Esophagus squamous epithelium (tissue), 5 donors: ENCODE results near the gene L3MBTL2. TPM values are rescaled to one million over a fixed set of nuclear protein-coding genes. Genes with fewer than 3 reads are reported as not detected.
"Not testable (repeated sequence)": the region's sequence is repeated elsewhere in the genome, so short reads cannot be mapped to it uniquely, and the experiment has no call there.

ENCODE experiments used
- DNase-seq: peaks from one replicate; lab custom pipeline; 2025; lab: John Stamatoyannopoulos, UW
- H3K27ac ChIP-seq, 4 donors: fragments of 200-600 bp; sonication (generic); one replicate each; pipeline ENCODE4 v1.5.1; 2016 to 2019; ENCODE audit warnings: mild to moderate bottlenecking in 1 of 4
- H3K27me3 ChIP-seq, 4 donors: fragments of 200-600 bp; sonication (generic); 1 replicate in 3 of 4; 2 replicates in 1 of 4; pipeline versions ENCODE4 v1.5.1 to v1.6.0; 2017 to 2021; ENCODE audit warnings: antibody characterized with exemption in 1 of 4
- H3K36me3 ChIP-seq, 3 donors: fragments of 200-600 bp; sonication (generic); one replicate each; pipeline ENCODE4 v1.5.1; 2016 to 2019
- H3K4me1 ChIP-seq, 3 donors: fragments of 200-600 bp; sonication (generic); one replicate each; pipeline ENCODE4 v1.5.1; 2017 to 2019
- H3K4me3 ChIP-seq, 4 donors: fragments of 200-600 bp; sonication (generic); 1 replicate in 3 of 4; 2 replicates in 1 of 4; pipeline ENCODE4 v1.5.1; 2016 to 2019; ENCODE audit warnings: mild to moderate bottlenecking in 2 of 4, moderate library complexity in 1 of 4
- H3K9me3 ChIP-seq, 3 donors: fragments of 200-600 bp; sonication (generic); one replicate each; pipeline ENCODE4 v1.5.1; 2016 to 2019
- POLR2A ChIP-seq, 4 donors: fragments of 450-650 bp; IDR thresholded peaks; one replicate each; pipeline ENCODE4 v1.6.1; 2017; ENCODE audit warnings: antibody characterized with exemption in 4 of 4, mild to moderate bottlenecking in 4 of 4, moderate library complexity in 3 of 4
- whole genome bisulfite sequencing, 2 donors: methylation state at CpG; one replicate each; pipeline ENCODE4 v1.1.5; 2018; 5-methylcytosine and 5-hydroxymethylcytosine counted together
- intact Hi-C: fragments of 100-400 bp; cut with DNase I; formaldehyde crosslinking; loops from one replicate; pipeline ENCODE4 v1.15.0; 2022
- total RNA-seq, 4 donors: library from RNA; depleted of rRNA; stranded (reverse); fragments of >200 nt; gene quantifications; one replicate each; pipeline ENCODE4 v1.1.0, GENCODE V29; 2016
- TF ChIP-seq, protein P1 (sequence below), 6 experiments: fragments of 450-650 bp in 4 of 6; fragments of 200-600 bp in 2 of 6; sonication (generic) in 2 of 6; IDR thresholded peaks; one replicate each; pipeline ENCODE4 v1.5.1; 2016 to 2019; ENCODE audit warnings: antibody characterized with exemption in 6 of 6, mild to moderate bottlenecking in 4 of 6, moderate library complexity in 4 of 6
- donor health status: DM: yes; HTN: yes; CAD: no.

Gene L3MBTL2
- total RNA-seq, 4 donors from 2014 or later = 12.1 to 16.2 (median 14.7) TPM

DNA sequence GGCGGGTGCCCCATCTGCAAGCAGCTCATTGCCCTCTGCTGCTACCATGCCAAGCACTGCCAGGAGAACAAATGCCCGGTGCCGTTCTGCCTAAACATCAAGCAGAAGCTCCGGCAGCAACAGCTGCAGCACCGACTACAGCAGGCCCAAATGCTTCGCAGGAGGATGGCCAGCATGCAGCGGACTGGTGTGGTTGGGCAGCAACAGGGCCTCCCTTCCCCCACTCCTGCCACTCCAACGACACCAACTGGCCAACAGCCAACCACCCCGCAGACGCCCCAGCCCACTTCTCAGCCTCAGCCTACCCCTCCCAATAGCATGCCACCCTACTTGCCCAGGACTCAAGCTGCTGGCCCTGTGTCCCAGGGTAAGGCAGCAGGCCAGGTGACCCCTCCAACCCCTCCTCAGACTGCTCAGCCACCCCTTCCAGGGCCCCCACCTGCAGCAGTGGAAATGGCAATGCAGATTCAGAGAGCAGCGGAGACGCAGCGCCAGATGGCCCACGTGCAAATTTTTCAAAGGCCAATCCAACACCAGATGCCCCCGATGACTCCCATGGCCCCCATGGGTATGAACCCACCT, 28.0 kb upstream of the L3MBTL2 start:
- 71 to 100% methylated on average over 1 to 4 of the region's 15 CpGs for WGBS, 2 donors
- peaks cover 44 to 89% (median 49%) of the 10 kb centered on the region in 3 donors for H3K36me3 ChIP-seq
- peaks cover 0 to 9% (median 0%) of the 10 kb centered on the region in 3 donors for H3K4me1 ChIP-seq
- intact Hi-C loops = no loop called here
- no peak overlapping the region for H3K27ac ChIP-seq
- H3K27me3 ChIP-seq = no peaks in the 10 kb centered on the region
- no peak overlapping the region for H3K4me3 ChIP-seq
- no peak for TF ChIP-seq POLR2A (IDR thresholded peaks at IDR 0.05)
- TF ChIP-seq, protein P1, sequence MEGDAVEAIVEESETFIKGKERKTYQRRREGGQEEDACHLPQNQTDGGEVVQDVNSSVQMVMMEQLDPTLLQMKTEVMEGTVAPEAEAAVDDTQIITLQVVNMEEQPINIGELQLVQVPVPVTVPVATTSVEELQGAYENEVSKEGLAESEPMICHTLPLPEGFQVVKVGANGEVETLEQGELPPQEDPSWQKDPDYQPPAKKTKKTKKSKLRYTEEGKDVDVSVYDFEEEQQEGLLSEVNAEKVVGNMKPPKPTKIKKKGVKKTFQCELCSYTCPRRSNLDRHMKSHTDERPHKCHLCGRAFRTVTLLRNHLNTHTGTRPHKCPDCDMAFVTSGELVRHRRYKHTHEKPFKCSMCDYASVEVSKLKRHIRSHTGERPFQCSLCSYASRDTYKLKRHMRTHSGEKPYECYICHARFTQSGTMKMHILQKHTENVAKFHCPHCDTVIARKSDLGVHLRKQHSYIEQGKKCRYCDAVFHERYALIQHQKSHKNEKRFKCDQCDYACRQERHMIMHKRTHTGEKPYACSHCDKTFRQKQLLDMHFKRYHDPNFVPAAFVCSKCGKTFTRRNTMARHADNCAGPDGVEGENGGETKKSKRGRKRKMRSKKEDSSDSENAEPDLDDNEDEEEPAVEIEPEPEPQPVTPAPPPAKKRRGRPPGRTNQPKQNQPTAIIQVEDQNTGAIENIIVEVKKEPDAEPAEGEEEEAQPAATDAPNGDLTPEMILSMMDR (IDR thresholded peaks at IDR 0.05) = no peak
- H3K9me3 ChIP-seq = no peaks in the 10 kb centered on the region
- DNase-seq = no peak

DNA sequence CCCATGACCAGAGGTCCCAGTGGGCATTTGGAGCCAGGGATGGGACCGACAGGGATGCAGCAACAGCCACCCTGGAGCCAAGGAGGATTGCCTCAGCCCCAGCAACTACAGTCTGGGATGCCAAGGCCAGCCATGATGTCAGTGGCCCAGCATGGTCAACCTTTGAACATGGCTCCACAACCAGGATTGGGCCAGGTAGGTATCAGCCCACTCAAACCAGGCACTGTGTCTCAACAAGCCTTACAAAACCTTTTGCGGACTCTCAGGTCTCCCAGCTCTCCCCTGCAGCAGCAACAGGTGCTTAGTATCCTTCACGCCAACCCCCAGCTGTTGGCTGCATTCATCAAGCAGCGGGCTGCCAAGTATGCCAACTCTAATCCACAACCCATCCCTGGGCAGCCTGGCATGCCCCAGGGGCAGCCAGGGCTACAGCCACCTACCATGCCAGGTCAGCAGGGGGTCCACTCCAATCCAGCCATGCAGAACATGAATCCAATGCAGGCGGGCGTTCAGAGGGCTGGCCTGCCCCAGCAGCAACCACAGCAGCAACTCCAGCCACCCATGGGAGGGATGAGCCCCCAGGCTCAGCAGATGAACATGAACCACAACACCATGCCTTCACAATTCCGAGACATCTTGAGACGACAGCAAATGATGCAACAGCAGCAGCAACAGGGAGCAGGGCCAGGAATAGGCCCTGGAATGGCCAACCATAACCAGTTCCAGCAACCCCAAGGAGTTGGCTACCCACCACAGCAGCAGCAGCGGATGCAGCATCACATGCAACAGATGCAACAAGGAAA, 27.3 kb upstream of the L3MBTL2 start:
- H3K36me3 ChIP-seq = peaks cover 38 to 82% (median 47%) of the 10 kb centered on the region in 3 donors
- no peak overlapping the region for H3K4me3 ChIP-seq
- TF ChIP-seq, protein P1 (IDR thresholded peaks at IDR 0.05) = no peak
- no peak for TF ChIP-seq POLR2A (IDR thresholded peaks at IDR 0.05)
- peaks cover 0 to 9% (median 0%) of the 10 kb centered on the region in 3 donors for H3K4me1 ChIP-seq
- no peaks in the 10 kb centered on the region for H3K9me3 ChIP-seq
- 87 to 100% methylated on average over 1 to 4 of the region's 9 CpGs for WGBS, 2 donors
- H3K27ac ChIP-seq = no peak overlapping the region
- no peaks in the 10 kb centered on the region for H3K27me3 ChIP-seq
- intact Hi-C loops = no loop called here
- DNase-seq = no peak

DNA sequence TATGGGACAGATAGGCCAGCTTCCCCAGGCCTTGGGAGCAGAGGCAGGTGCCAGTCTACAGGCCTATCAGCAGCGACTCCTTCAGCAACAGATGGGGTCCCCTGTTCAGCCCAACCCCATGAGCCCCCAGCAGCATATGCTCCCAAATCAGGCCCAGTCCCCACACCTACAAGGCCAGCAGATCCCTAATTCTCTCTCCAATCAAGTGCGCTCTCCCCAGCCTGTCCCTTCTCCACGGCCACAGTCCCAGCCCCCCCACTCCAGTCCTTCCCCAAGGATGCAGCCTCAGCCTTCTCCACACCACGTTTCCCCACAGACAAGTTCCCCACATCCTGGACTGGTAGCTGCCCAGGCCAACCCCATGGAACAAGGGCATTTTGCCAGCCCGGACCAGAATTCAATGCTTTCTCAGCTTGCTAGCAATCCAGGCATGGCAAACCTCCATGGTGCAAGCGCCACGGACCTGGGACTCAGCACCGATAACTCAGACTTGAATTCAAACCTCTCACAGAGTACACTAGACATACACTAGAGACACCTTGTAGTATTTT, 26.6 kb upstream of the L3MBTL2 start:
- Histone ChIP-seq H3K27me3 (no peaks in the 10 kb centered on the region), H3K4me1 (peaks cover 0 to 9% (median 0%) of the 10 kb centered on the region in 3 donors), H3K27ac (no peak overlapping the region), H3K4me3 (no peak overlapping the region), H3K36me3 (peaks cover 33 to 75% (median 41%) of the 10 kb centered on the region in 3 donors), H3K9me3 (no peaks in the 10 kb centered on the region)
- intact Hi-C loops = no loop called here
- DNase-seq = no peak
- no peak for TF ChIP-seq POLR2A (IDR thresholded peaks at IDR 0.05)
- TF ChIP-seq, protein P1 (IDR thresholded peaks at IDR 0.05) = no peak
- 67 to 82% methylated on average over 6 to 8 of the region's 8 CpGs for WGBS, 2 donors

DNA sequence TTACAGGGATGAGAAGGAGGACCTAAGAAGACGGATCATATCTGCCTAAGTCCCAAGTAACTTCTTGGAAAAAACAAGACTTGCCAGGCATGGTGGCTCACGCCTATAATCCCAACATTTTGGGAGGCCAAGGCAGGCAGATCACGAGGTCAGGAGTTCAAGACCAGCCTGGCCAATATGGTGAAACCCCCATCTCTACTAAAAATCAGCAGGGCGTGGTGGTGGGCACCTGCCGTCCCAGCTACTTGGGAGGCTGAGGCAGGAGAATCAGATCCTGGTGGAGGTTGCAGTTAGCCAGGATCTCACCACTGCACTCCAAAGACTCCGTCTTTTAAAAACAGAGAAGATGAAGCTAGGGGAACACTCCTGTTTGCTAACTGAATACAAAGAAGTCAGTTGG, 24.8 kb upstream of the L3MBTL2 start:
- DNase-seq, H3K4me1 ChIP-seq, H3K27me3 ChIP-seq, H3K9me3 ChIP-seq, H3K27ac ChIP-seq, H3K4me3 ChIP-seq, intact Hi-C loops: not testable (repeated sequence)
- 84 to 96% methylated on average over 2 to 4 of the region's 6 CpGs for WGBS, 2 donors
- H3K36me3 ChIP-seq = peaks cover 26 to 56% (median 34%) of the 10 kb centered on the region in 3 donors

DNA sequence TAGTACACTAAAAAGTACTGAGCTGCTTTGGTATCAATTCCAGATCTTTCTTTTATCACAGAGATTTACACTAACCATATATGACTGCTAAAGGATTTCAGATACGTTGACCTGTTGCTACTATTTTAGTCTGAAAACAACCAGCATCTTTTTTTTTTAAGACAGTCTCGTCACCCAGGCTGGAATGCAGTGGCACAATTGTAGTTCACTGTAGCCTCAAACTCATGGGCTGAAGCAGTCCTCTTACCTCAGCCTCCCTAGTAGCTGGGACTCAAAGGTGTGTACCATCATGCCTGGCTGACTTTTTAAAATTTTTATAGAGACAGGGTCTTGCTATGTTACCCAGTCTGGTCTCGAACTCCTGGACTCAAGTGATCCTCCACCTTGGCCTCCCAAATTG, 24.2 kb upstream of the L3MBTL2 start:
- DNase-seq = no peak
- Histone ChIP-seq H3K4me3 (no peak overlapping the region), H3K27ac (peak overlapping the region in 1 of 4 donors; percentile 37), H3K27me3 (no peaks in the 10 kb centered on the region), H3K9me3 (no peaks in the 10 kb centered on the region), H3K4me1 (peaks cover 0 to 9% (median 0%) of the 10 kb centered on the region in 3 donors), H3K36me3 (peaks cover 26 to 51% (median 28%) of the 10 kb centered on the region in 3 donors)
- intact Hi-C loops = no loop called here
- WGBS, 2 donors = 76 to 85% methylated on average over 3 of the region's 3 CpGs
- no peak for TF ChIP-seq POLR2A (IDR thresholded peaks at IDR 0.05)
- TF ChIP-seq, protein P1 (IDR thresholded peaks at IDR 0.05) = no peak
